ENCODE data around the gene DMBT1.

DMBT1 gene

DNA sequence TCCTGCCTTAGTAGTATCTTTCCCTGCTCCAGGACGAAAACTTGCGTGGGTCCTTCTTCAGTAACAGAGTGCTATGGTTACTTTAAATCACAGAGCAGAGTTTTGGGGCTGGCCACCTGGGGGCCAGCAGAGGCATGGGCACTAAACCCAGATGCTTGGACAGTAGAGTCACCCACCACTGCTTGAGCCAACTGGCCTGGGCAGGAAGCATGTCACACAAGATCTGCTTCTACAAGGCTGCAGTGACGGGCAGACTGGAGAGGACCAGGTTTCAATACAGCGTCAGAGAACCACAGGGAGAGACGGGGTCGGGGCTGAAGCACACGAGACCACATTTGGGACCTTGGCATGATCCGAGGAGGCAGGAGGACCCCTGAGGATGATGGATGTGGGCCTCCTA, 14.3 kb upstream of the DMBT1 start:
- Histone ChIP-seq H3K27ac (ENCODE audit: insufficient read depth in 1 of 2, low read depth in 1 of 2, low read length in 2 of 2, poor library complexity in 1 of 2, severe bottlenecking in 2 of 2) (no peak overlapping the region), H3K9me3 (ENCODE audit: control extremely low read depth in 1 of 5, control insufficient read depth in 4 of 5, insufficient read depth in 2 of 5, low read depth in 1 of 5, low read length in 4 of 5) (no peaks in the 10 kb centered on the region), H3K27me3 (replicated peaks in 2 of 5; ENCODE audit: control insufficient read depth in 4 of 5, insufficient read depth in 5 of 5, low read length in 4 of 5) (peaks cover 0 to 31% (median 3%) of the 10 kb centered on the region in 5 experiments), H3K4me1 (ENCODE audit: control extremely low read depth in 1 of 4, control insufficient read depth in 4 of 4, insufficient read depth in 4 of 4, low read length in 3 of 4) (peaks cover 0 to 18% (median 5%) of the 10 kb centered on the region in 4 experiments), H3K4me3 (ENCODE audit: control insufficient read depth in 1 of 7, extremely low read depth in 1 of 7, insufficient read depth in 4 of 7, low read depth in 2 of 7, low read length in 6 of 7) (no peak overlapping the region), H3K36me3 (ENCODE audit: control insufficient read depth in 4 of 4, insufficient read depth in 4 of 4, low read length in 3 of 4) (no peaks in the 10 kb centered on the region)
- ChIA-PET POLR2A (no interaction called here), CTCF (no interaction called here)
- 97% methylated on average over 5 of the region's 8 CpGs for WGBS (ENCODE audit: insufficient coverage)
- no peak for DNase-seq

DNA sequence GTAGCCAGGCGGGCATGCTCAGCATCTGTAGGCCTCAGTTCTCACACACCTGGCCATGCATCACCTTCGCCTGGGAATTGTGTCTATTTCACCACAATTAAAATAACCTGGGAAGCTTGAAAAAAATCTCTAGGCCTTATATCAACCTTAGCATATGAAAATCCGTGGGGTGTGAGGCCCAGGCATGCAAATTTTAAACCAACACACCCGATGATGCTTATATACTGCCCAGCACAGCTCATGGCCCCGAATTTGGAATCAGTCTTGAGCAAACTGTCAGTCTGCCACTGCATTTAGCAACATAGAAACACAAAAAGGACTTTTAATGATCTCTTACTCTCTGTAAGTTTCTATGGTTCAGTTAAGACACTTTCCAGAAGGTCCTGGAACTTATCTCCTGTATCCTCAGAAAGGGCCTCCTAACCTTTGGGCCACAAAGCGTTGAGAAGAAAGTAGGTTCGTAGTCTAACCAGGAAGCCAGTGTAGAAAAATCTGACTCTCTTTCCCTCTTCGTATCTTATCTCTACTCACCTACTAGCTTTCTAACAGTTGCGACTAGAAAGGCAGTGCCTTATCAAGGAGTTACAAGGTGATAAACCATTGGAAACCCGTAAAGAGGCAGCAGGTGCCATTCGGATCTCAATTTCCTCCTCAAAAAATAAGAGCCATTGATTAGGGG, 12.0 kb upstream of the DMBT1 start:
- Histone ChIP-seq H3K9me3 (ENCODE audit: control extremely low read depth in 1 of 5, control insufficient read depth in 4 of 5, insufficient read depth in 2 of 5, low read depth in 1 of 5, low read length in 4 of 5) (no peaks in the 10 kb centered on the region), H3K4me3 (ENCODE audit: control insufficient read depth in 1 of 7, extremely low read depth in 1 of 7, insufficient read depth in 4 of 7, low read depth in 2 of 7, low read length in 6 of 7) (no peak overlapping the region), H3K27ac (ENCODE audit: insufficient read depth in 1 of 2, low read depth in 1 of 2, low read length in 2 of 2, poor library complexity in 1 of 2, severe bottlenecking in 2 of 2) (no peak overlapping the region), H3K36me3 (ENCODE audit: control insufficient read depth in 4 of 4, insufficient read depth in 4 of 4, low read length in 3 of 4) (no peaks in the 10 kb centered on the region), H3K27me3 (replicated peaks in 2 of 5; ENCODE audit: control insufficient read depth in 4 of 5, insufficient read depth in 5 of 5, low read length in 4 of 5) (peaks cover 0 to 33% (median 3%) of the 10 kb centered on the region in 5 experiments), H3K4me1 (ENCODE audit: control extremely low read depth in 1 of 4, control insufficient read depth in 4 of 4, insufficient read depth in 4 of 4, low read length in 3 of 4) (no peaks in the 10 kb centered on the region)
- ChIA-PET CTCF (interaction anchor here (0.8 to 1.6 kb wide), 2 partner anchors 15 to 17 kb away, joined by 4 to 6 read pairs; no protein-coding TSS in a partner anchor), POLR2A (no interaction called here)
- 97% methylated on average over 9 of the region's 11 CpGs for whole genome bisulfite sequencing (ENCODE audit: insufficient coverage)
- DNase-seq = no peak

DNA sequence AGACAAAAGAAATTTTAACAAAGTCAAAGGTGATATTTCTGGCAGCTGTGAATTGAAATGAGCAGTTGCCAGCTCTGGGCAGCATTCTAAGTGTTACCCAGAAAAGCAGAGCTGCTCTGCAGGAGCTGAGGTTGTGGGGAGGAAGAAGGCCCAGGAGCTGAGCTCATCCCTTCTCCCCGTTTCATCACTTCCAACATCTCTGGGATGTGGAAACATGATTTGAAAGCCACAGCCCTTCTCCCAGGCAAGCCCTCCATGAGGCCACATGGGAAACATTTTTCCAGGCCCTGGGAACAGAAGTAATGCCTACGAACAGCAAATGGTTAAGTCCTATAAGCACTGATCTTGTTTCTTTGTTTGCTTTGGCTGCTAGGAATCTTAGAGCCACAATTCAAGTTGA, 10.9 kb upstream of the DMBT1 start:
- H3K27me3 ChIP-seq (replicated peaks in 2 of 5; ENCODE audit: control insufficient read depth in 4 of 5, insufficient read depth in 5 of 5, low read length in 4 of 5) = peaks cover 0 to 25% (median 3%) of the 10 kb centered on the region in 5 experiments
- H3K27ac ChIP-seq (ENCODE audit: insufficient read depth in 1 of 2, low read depth in 1 of 2, low read length in 2 of 2, poor library complexity in 1 of 2, severe bottlenecking in 2 of 2) = no peak overlapping the region
- ChIA-PET POLR2A (no interaction called here), CTCF (interaction anchor here (1.9 kb wide), 1 partner anchor 16 kb away, joined by 6 read pairs; no protein-coding TSS in a partner anchor)
- DNase-seq = no peak
- no peaks in the 10 kb centered on the region for H3K9me3 ChIP-seq (ENCODE audit: control extremely low read depth in 1 of 5, control insufficient read depth in 4 of 5, insufficient read depth in 2 of 5, low read depth in 1 of 5, low read length in 4 of 5)
- no peaks in the 10 kb centered on the region for H3K4me1 ChIP-seq (ENCODE audit: control extremely low read depth in 1 of 4, control insufficient read depth in 4 of 4, insufficient read depth in 4 of 4, low read length in 3 of 4)
- no peaks in the 10 kb centered on the region for H3K36me3 ChIP-seq (ENCODE audit: control insufficient read depth in 4 of 4, insufficient read depth in 4 of 4, low read length in 3 of 4)
- H3K4me3 ChIP-seq (ENCODE audit: control insufficient read depth in 1 of 7, extremely low read depth in 1 of 7, insufficient read depth in 4 of 7, low read depth in 2 of 7, low read length in 6 of 7) = no peak overlapping the region
- 100% methylated on average over 1 of the region's 2 CpGs for WGBS (ENCODE audit: insufficient coverage)

DNA sequence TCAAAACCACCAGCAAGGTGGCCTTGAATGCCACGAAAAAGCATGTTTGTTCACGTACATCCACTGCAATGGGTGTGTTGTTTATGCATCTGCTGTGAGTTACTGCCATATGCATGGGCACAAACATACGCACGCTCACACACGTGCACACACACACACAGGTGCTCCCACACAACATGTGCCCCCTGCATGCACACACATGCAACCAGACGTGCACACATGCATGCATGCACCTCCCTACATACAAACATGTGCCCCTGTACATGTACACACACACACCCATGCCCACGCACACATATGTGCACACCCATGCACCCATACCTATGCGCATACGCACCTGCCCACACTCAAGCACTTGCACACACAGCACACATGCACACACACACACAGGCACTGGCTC, 10.1 kb upstream of the DMBT1 start:
- Histone ChIP-seq H3K27me3 (replicated peaks in 2 of 5; ENCODE audit: control insufficient read depth in 4 of 5, insufficient read depth in 5 of 5, low read length in 4 of 5) (peaks cover 0 to 22% (median 5%) of the 10 kb centered on the region in 5 experiments), H3K4me1 (ENCODE audit: control extremely low read depth in 1 of 4, control insufficient read depth in 4 of 4, insufficient read depth in 4 of 4, low read length in 3 of 4) (no peaks in the 10 kb centered on the region), H3K36me3 (ENCODE audit: control insufficient read depth in 4 of 4, insufficient read depth in 4 of 4, low read length in 3 of 4) (no peaks in the 10 kb centered on the region), H3K9me3 (ENCODE audit: control extremely low read depth in 1 of 5, control insufficient read depth in 4 of 5, insufficient read depth in 2 of 5, low read depth in 1 of 5, low read length in 4 of 5) (no peaks in the 10 kb centered on the region), H3K4me3 (ENCODE audit: control insufficient read depth in 1 of 7, extremely low read depth in 1 of 7, insufficient read depth in 4 of 7, low read depth in 2 of 7, low read length in 6 of 7) (no peak overlapping the region), H3K27ac (ENCODE audit: insufficient read depth in 1 of 2, low read depth in 1 of 2, low read length in 2 of 2, poor library complexity in 1 of 2, severe bottlenecking in 2 of 2) (no peak overlapping the region)
- 100% methylated on average over 5 of the region's 9 CpGs for WGBS (ENCODE audit: insufficient coverage)
- CTCF ChIA-PET = interaction anchor here (1.9 kb wide), 1 partner anchor 15 kb away, joined by 6 read pairs; no protein-coding TSS in a partner anchor
- DNase-seq = no peak
- POLR2A ChIA-PET = no interaction called here

DNA sequence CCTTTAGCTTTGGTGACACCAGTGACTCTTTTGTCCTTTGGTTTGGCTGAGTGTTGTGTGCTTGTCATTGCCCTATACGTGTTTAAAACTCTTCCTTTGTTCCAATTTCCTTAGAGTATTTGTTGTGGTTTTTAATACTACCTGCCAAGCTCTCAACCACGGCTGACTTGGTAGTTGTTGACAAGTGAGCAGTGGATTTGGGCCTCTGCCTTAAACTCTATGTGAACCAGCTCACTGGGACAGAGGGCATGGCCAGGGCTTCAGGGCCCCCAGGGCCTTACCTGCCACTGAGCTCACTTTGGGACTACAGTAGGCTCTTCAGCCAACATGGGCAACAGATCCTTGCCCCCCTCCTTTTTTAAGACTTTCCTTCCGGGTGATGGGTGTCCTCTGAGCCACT, 9.6 kb upstream of the DMBT1 start:
- Histone ChIP-seq H3K36me3 (ENCODE audit: control insufficient read depth in 4 of 4, insufficient read depth in 4 of 4, low read length in 3 of 4) (no peaks in the 10 kb centered on the region), H3K4me1 (ENCODE audit: control extremely low read depth in 1 of 4, control insufficient read depth in 4 of 4, insufficient read depth in 4 of 4, low read length in 3 of 4) (no peaks in the 10 kb centered on the region), H3K27ac (ENCODE audit: insufficient read depth in 1 of 2, low read depth in 1 of 2, low read length in 2 of 2, poor library complexity in 1 of 2, severe bottlenecking in 2 of 2) (no peak overlapping the region), H3K27me3 (replicated peaks in 2 of 5; ENCODE audit: control insufficient read depth in 4 of 5, insufficient read depth in 5 of 5, low read length in 4 of 5) (peaks cover 0 to 22% (median 7%) of the 10 kb centered on the region in 5 experiments), H3K4me3 (ENCODE audit: control insufficient read depth in 1 of 7, extremely low read depth in 1 of 7, insufficient read depth in 4 of 7, low read depth in 2 of 7, low read length in 6 of 7) (no peak overlapping the region), H3K9me3 (ENCODE audit: control extremely low read depth in 1 of 5, control insufficient read depth in 4 of 5, insufficient read depth in 2 of 5, low read depth in 1 of 5, low read length in 4 of 5) (no peaks in the 10 kb centered on the region)
- ChIA-PET POLR2A (no interaction called here), CTCF (interaction anchor here (1.9 kb wide), 1 partner anchor 15 kb away, joined by 6 read pairs; no protein-coding TSS in a partner anchor)
- WGBS (ENCODE audit: insufficient coverage) = 44% methylated on average over 2 of the region's 3 CpGs
- DNase-seq = no peak

DNA sequence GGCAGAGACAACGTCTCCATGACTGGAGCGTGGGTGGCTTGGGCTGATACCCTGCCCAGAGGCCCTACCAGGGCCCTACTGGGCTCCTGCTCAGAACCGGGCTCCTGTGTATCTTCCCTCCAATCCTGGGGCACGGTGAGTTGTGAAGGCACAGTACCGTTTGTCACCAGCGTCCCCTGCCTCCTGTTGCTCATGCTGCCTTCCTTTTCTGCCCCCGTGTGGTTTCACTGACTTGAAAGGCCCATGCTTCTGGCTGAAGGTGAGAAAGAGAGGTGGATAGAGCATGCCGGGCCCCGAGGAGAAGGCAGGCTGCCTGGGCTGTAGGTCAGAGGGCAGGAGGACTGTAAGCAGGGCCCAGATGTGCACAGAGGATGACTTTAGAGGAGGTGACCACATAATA, 9.1 kb upstream of the DMBT1 start:
- H3K27me3 ChIP-seq (replicated peaks in 2 of 5; ENCODE audit: control insufficient read depth in 4 of 5, insufficient read depth in 5 of 5, low read length in 4 of 5) = peaks cover 0 to 26% (median 7%) of the 10 kb centered on the region in 5 experiments
- H3K36me3 ChIP-seq (ENCODE audit: control insufficient read depth in 4 of 4, insufficient read depth in 4 of 4, low read length in 3 of 4) = no peaks in the 10 kb centered on the region
- peak in 2 of 3 donors; percentile 28 to 41 for DNase-seq
- 57% methylated on average over 7 of the region's 9 CpGs for WGBS (ENCODE audit: insufficient coverage)
- no peak overlapping the region for H3K4me3 ChIP-seq (ENCODE audit: control insufficient read depth in 1 of 7, extremely low read depth in 1 of 7, insufficient read depth in 4 of 7, low read depth in 2 of 7, low read length in 6 of 7)
- ChIA-PET CTCF (interaction anchor here (1.9 kb wide), 1 partner anchor 14 kb away, joined by 6 read pairs; no protein-coding TSS in a partner anchor), POLR2A (no interaction called here)
- no peak overlapping the region for H3K27ac ChIP-seq (ENCODE audit: insufficient read depth in 1 of 2, low read depth in 1 of 2, low read length in 2 of 2, poor library complexity in 1 of 2, severe bottlenecking in 2 of 2)
- H3K9me3 ChIP-seq (ENCODE audit: control extremely low read depth in 1 of 5, control insufficient read depth in 4 of 5, insufficient read depth in 2 of 5, low read depth in 1 of 5, low read length in 4 of 5) = no peaks in the 10 kb centered on the region
- H3K4me1 ChIP-seq (ENCODE audit: control extremely low read depth in 1 of 4, control insufficient read depth in 4 of 4, insufficient read depth in 4 of 4, low read length in 3 of 4) = no peaks in the 10 kb centered on the region

DNA sequence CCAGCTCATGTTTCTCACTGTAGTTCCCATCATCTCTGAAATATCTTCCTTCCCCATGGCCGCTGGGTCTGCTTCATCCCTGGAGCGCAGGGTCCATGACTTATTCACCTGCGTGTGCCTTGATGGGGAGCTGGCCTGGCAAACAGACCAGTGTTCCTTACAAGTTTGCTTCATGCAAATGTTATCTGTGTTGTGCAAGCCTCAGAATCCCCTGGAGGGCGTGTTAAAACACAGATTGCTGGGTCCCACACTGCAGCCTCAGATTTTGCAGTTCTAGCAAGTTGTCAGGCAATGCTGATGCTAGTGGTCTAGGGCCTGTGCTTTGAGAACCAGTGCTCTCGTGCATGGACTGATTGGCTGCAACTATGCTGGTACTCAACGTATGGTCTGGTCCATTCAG, 7.2 kb upstream of the DMBT1 start:
- H3K27me3 ChIP-seq (replicated peaks in 2 of 5; ENCODE audit: control insufficient read depth in 4 of 5, insufficient read depth in 5 of 5, low read length in 4 of 5) = peaks cover 0 to 37% (median 7%) of the 10 kb centered on the region in 5 experiments
- no peak overlapping the region for H3K27ac ChIP-seq (ENCODE audit: insufficient read depth in 1 of 2, low read depth in 1 of 2, low read length in 2 of 2, poor library complexity in 1 of 2, severe bottlenecking in 2 of 2)
- H3K36me3 ChIP-seq (ENCODE audit: control insufficient read depth in 4 of 4, insufficient read depth in 4 of 4, low read length in 3 of 4) = no peaks in the 10 kb centered on the region
- H3K4me1 ChIP-seq (ENCODE audit: control extremely low read depth in 1 of 4, control insufficient read depth in 4 of 4, insufficient read depth in 4 of 4, low read length in 3 of 4) = peaks cover 0 to 4% (median 2%) of the 10 kb centered on the region in 4 experiments
- WGBS (ENCODE audit: insufficient coverage) = 97% methylated on average over 6 of the region's 6 CpGs
- peaks cover 0 to under 1% (median 0%) of the 10 kb centered on the region in 5 experiments for H3K9me3 ChIP-seq (ENCODE audit: control extremely low read depth in 1 of 5, control insufficient read depth in 4 of 5, insufficient read depth in 2 of 5, low read depth in 1 of 5, low read length in 4 of 5)
- no peak for DNase-seq
- ChIA-PET CTCF (interaction anchor here (1.0 kb wide), 1 partner anchor 12 kb away, joined by 3 read pairs; no protein-coding TSS in a partner anchor), POLR2A (no interaction called here)
- no peak overlapping the region for H3K4me3 ChIP-seq (ENCODE audit: control insufficient read depth in 1 of 7, extremely low read depth in 1 of 7, insufficient read depth in 4 of 7, low read depth in 2 of 7, low read length in 6 of 7)

Data from common myeloid progenitor, CD34-positive (primary cell).